Activated CD8-positive, alpha-beta T cell treated with anti-CD3 and anti-CD28 coated beads, Interleukin-2, amount 10 ng/mL, durations not matched to agents 7 days and 5 days (primary cell): ENCODE measurements around the gene CCDC172. TPM values are rescaled to one million over a fixed set of nuclear protein-coding genes. Genes with fewer than 3 reads are reported as not detected.
"Not testable (repeated sequence)": the region's sequence is repeated elsewhere in the genome, so short reads cannot be mapped to it uniquely, and the experiment has no call there.

Source experiments
- ATAC-seq: fragments of 150-1000 bp; cut with Tn5 transposase; one replicate; pipeline ENCODE4 v1.10.0; 2021; ENCODE audit warnings: moderate library complexity
- CTCF ChIA-PET: fragments of 350-600 bp; sonication (Branson Sonifier 250); formaldehyde crosslinking; loops from one replicate; lab custom pipeline; 2021; ENCODE audit warnings: antibody characterized with exemption; lab: Charles Lee
- POLR2A ChIA-PET: fragments of 350-600 bp; sonication (Branson Sonifier 250); formaldehyde crosslinking; loops from one replicate; lab custom pipeline; 2021; ENCODE audit warnings: antibody characterized with exemption; lab: Charles Lee
- DNase-seq: peaks from one replicate; pipeline ENCODE4 v3.0.0-alpha.2; 2020
- H3K27ac Mint-ChIP-seq: one replicate; pipeline ENCODE4 v1.8.0; 2021; ENCODE audit warnings: mild to moderate bottlenecking, mixed read lengths
- H3K27me3 Mint-ChIP-seq: one replicate; pipeline ENCODE4 v1.8.0; 2021; ENCODE audit warnings: low read depth, mixed read lengths
- H3K36me3 Mint-ChIP-seq: one replicate; pipeline ENCODE4 v1.8.0; 2021; ENCODE audit warnings: low read depth, mixed read lengths
- H3K4me1 Mint-ChIP-seq: one replicate; pipeline ENCODE4 v1.8.0; 2021; ENCODE audit warnings: low read depth, mixed read lengths
- H3K4me3 Mint-ChIP-seq: one replicate; pipeline ENCODE4 v1.8.0; 2021; ENCODE audit warnings: mild to moderate bottlenecking, mixed read lengths
- H3K9me3 Mint-ChIP-seq: one replicate; pipeline ENCODE4 v1.8.0; 2022; ENCODE audit warnings: mixed read lengths; ENCODE audit not compliant: insufficient read depth
- total RNA-seq, 2 experiments: library from RNA; stranded (reverse); gene quantifications; one replicate each; pipeline ENCODE4 v1.2.3, GENCODE V29; 2021

Gene CCDC172
- total RNA-seq, 2 experiments from 2014 or later, result not detected

- CTCF ChIA-PET, result no interaction called here
- DNase-seq, result no peak
- Mint-ChIP-seq H3K4me1 (no peaks in the 10 kb centered on the region), H3K27me3 (no peaks in the 10 kb centered on the region), H3K9me3 (no peaks in the 10 kb centered on the region), H3K36me3 (no peaks in the 10 kb centered on the region), H3K4me3 (no peak overlapping the region), H3K27ac (no peak overlapping the region)
- ATAC-seq, result no peak
- POLR2A ChIA-PET, result no interaction called here
Observed at GRCh38 chr10:116353817-116354216, 29.6 kb downstream of the CCDC172 start.

GRCh38 chr10:116355341-116355740 is 31.1 kb downstream of the CCDC172 start:
- Mint-ChIP-seq H3K27ac (no peak overlapping the region), H3K4me3 (no peak overlapping the region), H3K4me1 (no peaks in the 10 kb centered on the region), H3K27me3 (no peaks in the 10 kb centered on the region), H3K9me3 (no peaks in the 10 kb centered on the region), H3K36me3 (no peaks in the 10 kb centered on the region)
- CTCF ChIA-PET, result no interaction called here
- ATAC-seq, result no peak
- DNase-seq, result no peak
- POLR2A ChIA-PET, result no interaction called here

- no peaks in the 10 kb centered on the region for H3K36me3 Mint-ChIP-seq
- ChIA-PET CTCF (interaction anchor here (0.9 kb wide), 1 partner anchor 29 kb away, joined by 3 read pairs; no protein-coding TSS in a partner anchor), POLR2A (no interaction called here)
- H3K27me3 Mint-ChIP-seq, result no peaks in the 10 kb centered on the region
- ATAC-seq (no peak), DNase-seq (no peak)
- H3K4me1 Mint-ChIP-seq, result no peaks in the 10 kb centered on the region
- no peak overlapping the region for H3K4me3 Mint-ChIP-seq
- no peaks in the 10 kb centered on the region for H3K9me3 Mint-ChIP-seq
- H3K27ac Mint-ChIP-seq, result no peak overlapping the region
Observed at GRCh38 chr10:116356833-116357232, 32.6 kb downstream of the CCDC172 start.

GRCh38 chr10:116364868-116365267 is 40.6 kb downstream of the CCDC172 start:
- Mint-ChIP-seq H3K4me1 (no peaks in the 10 kb centered on the region), H3K9me3 (no peaks in the 10 kb centered on the region), H3K27me3 (no peaks in the 10 kb centered on the region), H3K36me3 (no peaks in the 10 kb centered on the region), H3K4me3 (no peak overlapping the region), H3K27ac (no peak overlapping the region)
- CTCF ChIA-PET, result no interaction called here
- DNase-seq, result no peak
- POLR2A ChIA-PET, result no interaction called here
- ATAC-seq, result no peak

- POLR2A ChIA-PET, result no interaction called here
Observed at GRCh38 chr10:116371737-116372136, 47.5 kb downstream of the CCDC172 start.

GRCh38 chr10:116382290-116382689 is 58.0 kb downstream of the CCDC172 start:
- no peak for ATAC-seq
- Mint-ChIP-seq H3K27ac (no peak overlapping the region), H3K9me3 (no peaks in the 10 kb centered on the region), H3K27me3 (no peaks in the 10 kb centered on the region), H3K36me3 (no peaks in the 10 kb centered on the region), H3K4me1 (no peaks in the 10 kb centered on the region), H3K4me3 (no peak overlapping the region)
- CTCF ChIA-PET, result no interaction called here
- POLR2A ChIA-PET, result no interaction called here
- DNase-seq, result no peak

More at GRCh38 chr10:116371737-116372136, 47.5 kb downstream of the CCDC172 start:
- no peaks in the 10 kb centered on the region for H3K4me1 Mint-ChIP-seq
- H3K4me3 Mint-ChIP-seq, result no peak overlapping the region
- DNase-seq (no peak), ATAC-seq (no peak)
- H3K36me3 Mint-ChIP-seq, result no peaks in the 10 kb centered on the region
- no peaks in the 10 kb centered on the region for H3K27me3 Mint-ChIP-seq
- CTCF ChIA-PET, result no interaction called here
- H3K9me3 Mint-ChIP-seq, result no peaks in the 10 kb centered on the region
- H3K27ac Mint-ChIP-seq, result no peak overlapping the region

GRCh38 chr10:116385311-116385710 is 61.1 kb downstream of the CCDC172 start:
- Mint-ChIP-seq H3K4me3 (no peak overlapping the region), H3K4me1 (no peaks in the 10 kb centered on the region), H3K36me3 (no peaks in the 10 kb centered on the region), H3K9me3 (no peaks in the 10 kb centered on the region), H3K27me3 (no peaks in the 10 kb centered on the region), H3K27ac (no peak overlapping the region)
- DNase-seq (no peak), ATAC-seq (no peak)
- ChIA-PET POLR2A (no interaction called here), CTCF (interaction anchor here (0.7 to 1.7 kb wide), 3 partner anchors 10 to 679 kb away, joined by 3 to 7 read pairs (median 3); no protein-coding TSS in a partner anchor)

- ChIA-PET POLR2A (no interaction called here), CTCF (interaction anchor here (0.7 to 1.7 kb wide), 3 partner anchors 9 to 680 kb away, joined by 3 to 7 read pairs (median 3); no protein-coding TSS in a partner anchor)
- no peaks in the 10 kb centered on the region for H3K27me3 Mint-ChIP-seq
- H3K9me3 Mint-ChIP-seq, result no peaks in the 10 kb centered on the region
- H3K4me1 Mint-ChIP-seq, result no peaks in the 10 kb centered on the region
- H3K4me3 Mint-ChIP-seq, result no peak overlapping the region
- no peak for DNase-seq
- ATAC-seq, result no peak
- no peaks in the 10 kb centered on the region for H3K36me3 Mint-ChIP-seq
- no peak overlapping the region for H3K27ac Mint-ChIP-seq
Observed at GRCh38 chr10:116385994-116386809, 62.0 kb downstream of the CCDC172 start.

- H3K4me3 Mint-ChIP-seq, result not testable (repeated sequence)
Observed at GRCh38 chr10:116393246-116393831, 69.1 kb downstream of the CCDC172 start.

GRCh38 chr10:116395223-116395985 is 71.2 kb downstream of the CCDC172 start:
- Mint-ChIP-seq H3K9me3 (no peaks in the 10 kb centered on the region), H3K4me1 (no peaks in the 10 kb centered on the region), H3K4me3 (no peak overlapping the region), H3K27me3 (no peaks in the 10 kb centered on the region), H3K27ac (no peak overlapping the region), H3K36me3 (no peaks in the 10 kb centered on the region)
- DNase-seq (no peak), ATAC-seq (no peak)
- CTCF ChIA-PET, result interaction anchor here (0.9 kb wide), 1 partner anchor 10 kb away, joined by 3 read pairs; no protein-coding TSS in a partner anchor
- POLR2A ChIA-PET, result no interaction called here

More at GRCh38 chr10:116393246-116393831, 69.1 kb downstream of the CCDC172 start:
- POLR2A ChIA-PET, H3K27ac Mint-ChIP-seq, CTCF ChIA-PET, H3K4me1 Mint-ChIP-seq, H3K36me3 Mint-ChIP-seq, H3K9me3 Mint-ChIP-seq, DNase-seq, ATAC-seq, H3K27me3 Mint-ChIP-seq: not testable (repeated sequence)

GRCh38 chr10:116398224-116398623 is 74.0 kb downstream of the CCDC172 start:
- ATAC-seq, result no peak
- POLR2A ChIA-PET, result no interaction called here
- Mint-ChIP-seq H3K4me3 (no peak overlapping the region), H3K4me1 (no peaks in the 10 kb centered on the region), H3K36me3 (no peaks in the 10 kb centered on the region), H3K27ac (no peak overlapping the region), H3K9me3 (no peaks in the 10 kb centered on the region), H3K27me3 (no peaks in the 10 kb centered on the region)
- CTCF ChIA-PET, result no interaction called here
- no peak for DNase-seq

- DNase-seq, result no peak
- Mint-ChIP-seq H3K27me3 (no peaks in the 10 kb centered on the region), H3K27ac (no peak overlapping the region), H3K9me3 (no peaks in the 10 kb centered on the region), H3K36me3 (no peaks in the 10 kb centered on the region), H3K4me1 (no peaks in the 10 kb centered on the region), H3K4me3 (no peak overlapping the region)
- ATAC-seq, result no peak
- POLR2A ChIA-PET, result no interaction called here
- CTCF ChIA-PET, result no interaction called here
Observed at GRCh38 chr10:116402858-116403257, 78.6 kb downstream of the CCDC172 start.
